Measurements from ENCODE around the gene DDOST. TPM values are rescaled to one million over a fixed set of nuclear protein-coding genes. Genes with fewer than 3 reads are reported as not detected.
"Not testable (repeated sequence)": the region's sequence is repeated elsewhere in the genome, so short reads cannot be mapped to it uniquely, and the experiment has no call there.

DDOST gene
- total RNA-seq, 1 donor from 2014 or later = 146 TPM

- H3K36me3 ChIP-seq (ENCODE audit: control insufficient read depth in 3 of 3, insufficient read depth in 3 of 3, low read length in 3 of 3); H3K27me3 ChIP-seq (ENCODE audit: control insufficient read depth in 3 of 3, insufficient read depth in 3 of 3, low read length in 3 of 3); H3K27ac ChIP-seq (ENCODE audit: low read depth, low read length); H3K9ac ChIP-seq (ENCODE audit: low read depth in 1 of 3, low read length in 3 of 3); H3K9me3 ChIP-seq (ENCODE audit: control insufficient read depth in 3 of 3, low read length in 3 of 3); H3K4me3 ChIP-seq (ENCODE audit: low read length in 3 of 3); H3K4me1 ChIP-seq (ENCODE audit: control insufficient read depth in 3 of 3, insufficient read depth in 3 of 3, low read length in 3 of 3): not testable (repeated sequence)
Measured at GRCh38 chr1:20606801-20607570, 54.2 kb downstream of the DDOST start.

GRCh38 chr1:20604678-20605077 is 56.5 kb downstream of the DDOST start:
- H3K4me1 ChIP-seq (ENCODE audit: control insufficient read depth in 3 of 3, insufficient read depth in 3 of 3, low read length in 3 of 3) = no peaks in the 10 kb centered on the region
- H3K27me3 ChIP-seq (ENCODE audit: control insufficient read depth in 3 of 3, insufficient read depth in 3 of 3, low read length in 3 of 3) = peaks cover 0 to 4% (median 0%) of the 10 kb centered on the region in 3 donors
- H3K4me3 ChIP-seq (ENCODE audit: low read length in 3 of 3) = no peak overlapping the region
- H3K36me3 ChIP-seq (ENCODE audit: control insufficient read depth in 3 of 3, insufficient read depth in 3 of 3, low read length in 3 of 3) = no peaks in the 10 kb centered on the region
- H3K9me3 ChIP-seq (ENCODE audit: control insufficient read depth in 3 of 3, low read length in 3 of 3) = no peaks in the 10 kb centered on the region
- no peak overlapping the region for H3K9ac ChIP-seq (ENCODE audit: low read depth in 1 of 3, low read length in 3 of 3)
- H3K27ac ChIP-seq (ENCODE audit: low read depth, low read length) = no peak overlapping the region

GRCh38 chr1:20603504-20604464 is 57.4 kb downstream of the DDOST start:
- Histone ChIP-seq H3K9me3 (ENCODE audit: control insufficient read depth in 3 of 3, low read length in 3 of 3) (no peaks in the 10 kb centered on the region), H3K36me3 (ENCODE audit: control insufficient read depth in 3 of 3, insufficient read depth in 3 of 3, low read length in 3 of 3) (no peaks in the 10 kb centered on the region), H3K9ac (ENCODE audit: low read depth in 1 of 3, low read length in 3 of 3) (no peak overlapping the region), H3K4me3 (ENCODE audit: low read length in 3 of 3) (no peak overlapping the region), H3K4me1 (ENCODE audit: control insufficient read depth in 3 of 3, insufficient read depth in 3 of 3, low read length in 3 of 3) (no peaks in the 10 kb centered on the region), H3K27ac (ENCODE audit: low read depth, low read length) (no peak overlapping the region), H3K27me3 (ENCODE audit: control insufficient read depth in 3 of 3, insufficient read depth in 3 of 3, low read length in 3 of 3) (peaks cover 0 to 4% (median 0%) of the 10 kb centered on the region in 3 donors)

GRCh38 chr1:20602851-20603450 is 58.2 kb downstream of the DDOST start:
- Histone ChIP-seq H3K27ac (ENCODE audit: low read depth, low read length) (no peak overlapping the region), H3K36me3 (ENCODE audit: control insufficient read depth in 3 of 3, insufficient read depth in 3 of 3, low read length in 3 of 3) (no peaks in the 10 kb centered on the region), H3K4me3 (ENCODE audit: low read length in 3 of 3) (no peak overlapping the region), H3K4me1 (ENCODE audit: control insufficient read depth in 3 of 3, insufficient read depth in 3 of 3, low read length in 3 of 3) (no peaks in the 10 kb centered on the region), H3K9ac (ENCODE audit: low read depth in 1 of 3, low read length in 3 of 3) (no peak overlapping the region), H3K27me3 (ENCODE audit: control insufficient read depth in 3 of 3, insufficient read depth in 3 of 3, low read length in 3 of 3) (peaks cover 0 to 4% (median 0%) of the 10 kb centered on the region in 3 donors), H3K9me3 (ENCODE audit: control insufficient read depth in 3 of 3, low read length in 3 of 3) (no peaks in the 10 kb centered on the region)

Other genes starting within 250 kb of the DDOST start
- 0.52 TPM for gene CAMK2N1, start 175.2 kb downstream of the DDOST start, total RNA-seq
- 15.1 TPM for gene MUL1, start 153.2 kb downstream of the DDOST start, total RNA-seq
- gene FAM43B, start 108.8 kb downstream of the DDOST start, total RNA-seq = 0.52 TPM
- gene CDA, start 72.3 kb downstream of the DDOST start, total RNA-seq = not detected
- 56.4 TPM for gene PINK1, start 27.9 kb downstream of the DDOST start, total RNA-seq
- 3.7 TPM for gene KIF17, start 56.6 kb upstream of the DDOST start, total RNA-seq
- under 0.01 TPM for gene SH2D5, start 71.3 kb upstream of the DDOST start, total RNA-seq
- gene HP1BP3, start 125.9 kb upstream of the DDOST start, total RNA-seq = 192 TPM

Measured in skeletal muscle tissue (tissue), 4 donors.